Testis (tissue), 2 donors: ENCODE data around the gene CACNA1E.

ENCODE experiments used
- CTCF ChIP-seq, 3 experiments: fragments of 450-650 bp in 2 of 3; fragments of 200-600 bp in 1 of 3; sonication (generic) in 1 of 3; IDR thresholded peaks; one replicate each; pipeline ENCODE4 v1.5.1; 2016 to 2019; ENCODE audit warnings: antibody characterized with exemption in 3 of 3, mild to moderate bottlenecking in 2 of 3, moderate library complexity in 1 of 3
- POLR2A ChIP-seq: fragments of 450-650 bp; IDR thresholded peaks from one replicate; pipeline ENCODE4 v1.6.1; 2017; ENCODE audit warnings: antibody characterized with exemption, mild to moderate bottlenecking, moderate library complexity

GRCh38 chr1:181478306-181478705 is 5.0 kb upstream of the CACNA1E start:
- TF ChIP-seq CTCF (IDR thresholded peaks at IDR 0.05) (no peak), POLR2A (no peak)
